NCI-H526 treated with DMSO at 0.1 percent for 48 hours (cell line): ENCODE data around the gene RHPN2.
"Not testable (repeated sequence)": the region's sequence is repeated elsewhere in the genome, so short reads cannot be mapped to it uniquely, and the experiment has no call there.

Experiments
- DNase-seq: peaks from one replicate; lab custom pipeline; 2025; lab: John Stamatoyannopoulos, UW

Gene RHPN2

GRCh38 chr19:33026602-33027001, 38.1 kb downstream of the RHPN2 start:
- not testable (repeated sequence) for DNase-seq

GRCh38 chr19:33025468-33026238, 39.0 kb downstream of the RHPN2 start:
- DNase-seq = not testable (repeated sequence)

- DNase-seq = no peak
Observed at GRCh38 chr19:33024398-33024797, 40.3 kb downstream of the RHPN2 start.

- DNase-seq = no peak
Observed at GRCh38 chr19:33022472-33023116, 42.1 kb downstream of the RHPN2 start.

GRCh38 chr19:33010891-33011290, 53.8 kb downstream of the RHPN2 start:
- DNase-seq = not testable (repeated sequence)

- DNase-seq = no peak
Observed at GRCh38 chr19:33008738-33009137, 56.0 kb downstream of the RHPN2 start.

- DNase-seq = peak; percentile 60
Observed at GRCh38 chr19:33005440-33005839, 59.2 kb downstream of the RHPN2 start.

- not testable (repeated sequence) for DNase-seq
Observed at GRCh38 chr19:33003424-33004024, 61.2 kb downstream of the RHPN2 start.

GRCh38 chr19:33002126-33002865, 62.4 kb downstream of the RHPN2 start:
- DNase-seq = not testable (repeated sequence)

- no peak for DNase-seq
Observed at GRCh38 chr19:33000910-33001309, 63.8 kb downstream of the RHPN2 start.

GRCh38 chr19:33000510-33000909, 64.2 kb downstream of the RHPN2 start:
- no peak for DNase-seq

GRCh38 chr19:32998722-32999121, 66.0 kb downstream of the RHPN2 start:
- no peak for DNase-seq

- no peak for DNase-seq
Observed at GRCh38 chr19:32997716-32998355, 66.9 kb downstream of the RHPN2 start.

- DNase-seq = not testable (repeated sequence)
Observed at GRCh38 chr19:32997061-32997464, 67.6 kb downstream of the RHPN2 start.

- DNase-seq = not testable (repeated sequence)
Observed at GRCh38 chr19:32995966-32996365, 68.7 kb downstream of the RHPN2 start.

GRCh38 chr19:32988724-32989123, 76.0 kb downstream of the RHPN2 start:
- no peak for DNase-seq

- DNase-seq = not testable (repeated sequence)
Observed at GRCh38 chr19:32988254-32988653, 76.4 kb downstream of the RHPN2 start.

GRCh38 chr19:32982488-32982887, 82.2 kb downstream of the RHPN2 start:
- DNase-seq = not testable (repeated sequence)

- DNase-seq = not testable (repeated sequence)
Observed at GRCh38 chr19:32979807-32980206, 84.9 kb downstream of the RHPN2 start.

- DNase-seq = not testable (repeated sequence)
Observed at GRCh38 chr19:32977813-32978212, 86.9 kb downstream of the RHPN2 start.

GRCh38 chr19:32977280-32977679, 87.4 kb downstream of the RHPN2 start:
- no peak for DNase-seq
